Measurements from ENCODE around the gene ZNF358.

ZNF358 gene

GRCh38 chr19:7561325-7561724 lies 45.4 kb downstream of the ZNF358 start:
- no peak overlapping the region for H3K4me3 ChIP-seq (ENCODE audit: low read length)
- DNase-seq (ENCODE audit: low read depth), result no peak

GRCh38 chr19:7562646-7563393 lies 46.9 kb downstream of the ZNF358 start:
- H3K4me3 ChIP-seq (ENCODE audit: low read length), result no peak overlapping the region
- no peak for TF ChIP-seq CTCF (conservative IDR thresholded peaks at IDR 0.05; ENCODE audit: low read depth, low read length)
- no peak for DNase-seq (ENCODE audit: low read depth)

More at GRCh38 chr19:7561325-7561724, 45.4 kb downstream of the ZNF358 start:
- TF ChIP-seq CTCF (conservative IDR thresholded peaks at IDR 0.05; ENCODE audit: low read depth, low read length), result no peak

GRCh38 chr19:7564866-7565265 lies 49.0 kb downstream of the ZNF358 start:
- DNase-seq (ENCODE audit: low read depth), result no peak
- H3K4me3 ChIP-seq (ENCODE audit: low read length), result no peak overlapping the region
- no peak for TF ChIP-seq CTCF (conservative IDR thresholded peaks at IDR 0.05; ENCODE audit: low read depth, low read length)

GRCh38 chr19:7565332-7565731 lies 49.4 kb downstream of the ZNF358 start:
- no peak for DNase-seq (ENCODE audit: low read depth)
- no peak for TF ChIP-seq CTCF (conservative IDR thresholded peaks at IDR 0.05; ENCODE audit: low read depth, low read length)
- no peak overlapping the region for H3K4me3 ChIP-seq (ENCODE audit: low read length)

All from retinal pigment epithelial cell (primary cell).